HG03571 (cell line): ENCODE measurements around the gene ARFIP1.

ENCODE experiments used
- ATAC-seq: cut with Tn5 transposase; IDR thresholded peaks from one replicate; pipeline ENCODE4 v1.9.1; 2021; ENCODE audit not compliant: unreplicated experiment

The ARFIP1 gene

DNA sequence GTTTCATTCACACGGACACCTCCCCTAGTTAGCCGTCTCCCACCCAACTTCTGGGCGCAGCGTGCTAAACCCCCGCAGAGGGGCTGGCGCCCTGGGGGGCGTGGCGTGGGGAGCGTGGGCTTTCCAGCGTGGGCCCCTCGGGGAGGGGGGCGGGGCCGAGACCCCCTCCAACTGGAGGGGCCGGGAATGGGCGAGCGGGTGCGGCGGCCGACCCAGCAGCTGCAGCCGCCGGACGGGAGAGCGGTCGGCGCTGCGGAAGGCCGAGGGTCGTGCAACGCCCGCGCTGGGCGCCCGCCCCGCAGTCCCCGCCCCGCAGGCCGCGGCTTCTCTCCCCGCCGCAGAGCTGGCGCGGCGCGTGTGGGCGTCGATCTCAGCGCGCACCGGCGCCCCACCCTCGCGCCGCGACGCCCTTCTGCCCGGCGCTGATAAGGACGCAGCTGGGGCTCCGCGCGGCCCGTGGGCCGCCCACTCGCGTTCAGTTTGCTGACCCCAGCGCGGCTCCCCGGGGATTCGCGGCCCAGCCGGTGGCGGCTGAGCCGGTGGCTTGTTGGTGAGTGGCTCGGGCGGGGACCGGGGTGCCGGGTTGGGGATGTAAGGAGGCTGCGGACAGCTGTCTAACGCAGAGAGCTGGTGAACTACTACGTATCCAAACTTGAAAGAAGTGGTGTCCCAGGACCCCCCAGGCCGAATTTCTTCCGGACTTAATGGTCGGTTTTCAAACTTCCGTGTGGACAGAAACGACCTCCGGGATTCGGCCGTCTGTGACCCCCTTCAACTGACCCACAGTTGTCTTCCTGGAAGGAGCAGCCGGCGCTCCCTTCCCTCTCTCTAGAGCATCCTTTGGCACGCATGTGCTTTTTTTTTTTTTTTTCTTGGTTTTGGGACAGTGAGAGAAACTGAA, 157.8 kb downstream of the ARFIP1 start:
- ATAC-seq, result no peak

DNA sequence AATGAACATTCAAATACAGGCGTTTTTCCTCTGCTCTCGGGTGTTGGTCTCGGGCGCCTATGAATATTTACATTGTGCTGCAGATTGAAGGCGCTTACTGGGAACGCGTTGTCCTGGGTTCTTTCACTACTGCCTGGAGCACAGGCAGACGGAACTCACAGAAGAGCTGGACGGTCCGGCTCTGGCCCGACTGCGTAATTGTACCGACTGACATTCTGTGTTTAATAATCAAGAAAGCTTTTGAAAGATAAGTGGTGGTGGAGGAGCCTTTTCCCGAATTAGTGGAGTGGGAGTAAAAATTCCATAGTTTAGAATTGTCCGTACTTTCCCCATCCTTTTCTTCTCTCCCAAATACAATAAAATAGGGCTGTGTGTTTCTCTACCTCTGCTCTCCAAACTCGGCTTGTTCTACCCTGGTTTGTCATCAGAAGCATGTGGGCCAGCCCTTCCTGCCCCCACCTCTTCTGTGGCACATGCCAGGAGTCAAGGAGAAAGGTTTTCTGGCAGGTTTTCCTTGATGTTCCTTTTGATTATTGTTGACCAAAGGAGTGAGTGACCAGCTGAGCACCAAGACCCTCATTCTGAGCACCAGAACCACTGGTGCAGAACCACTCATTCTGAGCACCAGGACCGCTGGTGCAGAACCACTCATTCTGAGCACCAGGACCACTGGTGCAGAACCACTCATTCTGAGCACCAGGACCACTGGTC, 158.6 kb downstream of the ARFIP1 start:
- ATAC-seq, result no peak

DNA sequence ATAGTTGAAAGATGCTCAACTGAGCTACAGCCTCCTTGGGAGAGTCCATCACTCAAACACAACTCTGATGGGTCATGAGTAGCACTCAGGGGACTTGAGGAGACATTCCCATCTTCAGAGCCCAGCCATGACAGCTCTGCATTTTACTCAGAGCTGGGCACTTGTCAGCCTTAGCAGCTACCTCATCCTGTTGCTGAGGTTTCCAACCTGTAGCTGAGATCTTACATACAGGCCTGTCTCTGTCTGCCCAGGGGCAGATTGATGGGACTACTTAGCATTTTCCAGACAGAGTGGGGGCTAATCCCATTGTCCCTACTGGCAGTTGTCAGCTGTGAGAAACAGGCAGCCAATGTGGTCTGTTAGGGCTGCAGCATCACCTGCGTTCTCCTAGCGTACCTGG, 159.9 kb downstream of the ARFIP1 start:
- no peak for ATAC-seq

DNA sequence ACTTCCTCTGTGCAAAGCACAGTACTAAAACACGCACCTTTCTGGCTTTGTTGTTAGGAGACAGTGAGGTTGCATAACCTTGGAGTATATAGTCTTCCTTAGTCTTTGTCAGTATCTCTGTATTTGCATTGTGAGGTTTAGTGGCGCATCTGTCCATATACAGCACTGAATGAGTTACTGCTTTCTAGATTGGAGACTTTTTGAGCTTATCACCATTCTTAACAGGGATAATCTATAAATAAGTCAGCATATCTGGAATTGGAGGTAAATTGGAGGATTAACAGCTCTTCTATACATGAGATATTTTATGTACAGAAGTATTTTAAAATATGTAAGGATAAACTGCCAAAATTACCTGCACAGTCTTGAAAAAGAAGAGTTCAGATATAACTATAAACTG, 160.7 kb downstream of the ARFIP1 start:
- ATAC-seq, result no peak

DNA sequence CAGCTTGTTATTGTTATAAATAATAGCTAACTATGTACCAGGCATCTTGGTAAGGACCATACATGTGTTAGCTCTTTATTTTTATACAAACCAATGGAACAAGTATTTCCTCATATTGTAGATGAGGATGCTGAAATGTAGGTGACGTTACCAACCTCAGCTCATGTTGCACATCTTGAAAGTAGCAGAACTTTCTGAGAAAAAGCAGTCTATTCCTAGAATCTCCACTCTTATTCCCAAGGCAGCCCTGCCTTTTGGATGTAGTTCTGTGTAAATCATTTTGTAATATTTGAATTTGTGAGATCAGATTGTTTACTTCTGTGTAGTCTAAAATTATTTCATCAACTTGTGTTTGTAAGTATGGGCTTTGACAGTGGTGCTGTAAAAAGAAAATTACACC, 161.7 kb downstream of the ARFIP1 start:
- no peak for ATAC-seq

- ATAC-seq, result no peak
Measured at GRCh38 chr4:152942346-152942745, 162.6 kb downstream of the ARFIP1 start.

DNA sequence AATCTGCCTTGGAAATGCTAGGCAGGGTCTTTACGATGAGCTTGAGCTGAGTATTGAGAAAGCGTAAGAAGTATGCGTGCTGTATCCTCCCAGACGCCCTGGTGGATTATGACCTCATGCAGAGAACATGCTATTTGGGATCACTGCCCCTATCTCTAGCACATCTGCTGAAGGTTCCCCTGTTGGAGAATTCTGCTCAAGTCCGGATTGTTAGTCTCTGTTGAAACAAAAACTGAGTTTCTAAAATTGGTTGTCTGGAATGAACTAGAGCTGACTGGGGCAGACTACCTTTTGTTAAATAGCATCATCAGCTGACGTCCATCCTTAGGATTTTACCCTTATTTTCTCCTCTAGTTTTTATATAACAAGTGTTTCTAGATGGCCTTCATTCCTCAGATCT, 163.9 kb downstream of the ARFIP1 start:
- ATAC-seq, result no peak

- ATAC-seq, result no peak
Measured at GRCh38 chr4:152944666-152945320, 165.0 kb downstream of the ARFIP1 start.

DNA sequence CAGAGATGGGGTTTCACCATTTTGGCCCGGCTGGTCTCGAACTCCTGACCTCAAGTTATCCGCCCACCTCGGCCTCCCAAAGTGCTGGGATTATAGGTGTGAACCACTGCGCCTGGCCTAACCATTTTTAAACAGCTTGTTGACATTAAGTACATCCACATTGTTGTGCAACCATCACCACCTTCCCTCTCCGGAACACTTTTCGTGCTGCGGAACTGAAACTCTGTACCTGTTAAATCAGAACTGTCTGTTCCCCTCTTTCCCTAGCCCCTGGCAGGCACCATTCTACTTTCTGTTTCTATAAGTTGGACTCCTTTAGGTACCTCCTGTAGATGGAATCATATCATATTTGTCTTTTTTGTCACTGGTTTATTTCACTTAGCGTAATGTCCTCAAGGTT, 165.9 kb downstream of the ARFIP1 start:
- no peak for ATAC-seq

- ATAC-seq, result no peak
Measured at GRCh38 chr4:152946446-152946845, 166.7 kb downstream of the ARFIP1 start.

DNA sequence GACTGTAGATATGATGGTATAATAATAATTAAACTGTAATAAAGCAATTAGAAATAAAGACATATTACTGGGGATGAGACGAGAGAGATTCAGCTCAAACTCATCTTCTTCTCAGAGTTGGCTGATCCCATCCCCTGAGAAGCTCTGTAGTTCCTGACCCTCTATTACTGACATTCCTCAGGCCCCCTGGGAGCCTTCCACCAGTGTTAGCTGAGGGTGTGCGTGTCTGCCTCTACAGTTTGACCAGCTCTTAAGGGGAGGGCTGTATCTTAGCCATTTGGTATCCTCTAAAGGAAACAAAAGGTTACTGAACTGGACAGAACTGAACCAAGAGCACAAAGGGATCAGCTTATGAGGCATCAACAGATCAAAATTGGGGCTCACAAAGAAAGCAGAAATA, 167.6 kb downstream of the ARFIP1 start:
- no peak for ATAC-seq

DNA sequence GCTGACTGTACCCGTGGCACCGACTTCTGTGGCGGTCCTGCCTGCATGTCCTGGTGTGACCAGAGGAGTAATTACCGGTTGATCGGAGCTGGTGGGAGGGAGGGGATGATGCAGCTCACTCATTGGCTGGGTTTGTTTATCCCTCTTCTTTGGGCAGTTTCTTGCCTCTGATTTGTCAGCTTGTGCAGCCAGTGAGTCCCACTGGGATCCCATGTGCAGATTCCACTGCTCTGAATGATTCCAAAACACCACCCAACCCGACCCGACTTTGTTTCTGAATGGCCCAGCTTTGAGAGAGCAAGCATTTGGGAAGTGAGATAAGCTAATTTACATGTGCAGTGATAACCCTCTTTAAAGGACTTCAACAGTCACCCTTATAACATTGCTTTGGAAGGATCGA, 170.2 kb downstream of the ARFIP1 start:
- no peak for ATAC-seq

- no peak for ATAC-seq
Measured at GRCh38 chr4:152950402-152951274, 170.9 kb downstream of the ARFIP1 start.

DNA sequence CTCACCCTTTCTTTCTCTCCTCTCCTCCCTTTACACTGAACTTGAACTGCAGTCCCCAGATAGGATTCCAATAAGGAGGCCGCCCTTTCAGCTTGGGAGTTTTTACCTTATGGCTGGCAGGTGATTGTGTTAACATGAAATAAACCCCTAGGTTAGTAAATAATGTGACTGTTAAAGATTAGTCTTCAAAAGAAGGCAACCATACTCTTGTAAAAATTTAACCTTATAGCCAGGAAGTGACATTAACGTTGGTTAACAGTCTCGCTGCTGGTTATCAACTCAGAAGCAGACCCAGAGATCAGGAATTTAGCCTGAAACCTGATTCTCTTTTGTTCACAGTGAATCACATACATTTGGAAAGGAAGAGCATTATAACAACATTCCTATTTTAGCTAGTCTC, 171.6 kb downstream of the ARFIP1 start:
- no peak for ATAC-seq

GRCh38 chr4:152953514-152953913, 173.8 kb downstream of the ARFIP1 start:
- no peak for ATAC-seq

- no peak for ATAC-seq
Measured at GRCh38 chr4:152954741-152955140, 175.0 kb downstream of the ARFIP1 start.

- ATAC-seq, result no peak
Measured at GRCh38 chr4:152956147-152956546, 176.4 kb downstream of the ARFIP1 start.

DNA sequence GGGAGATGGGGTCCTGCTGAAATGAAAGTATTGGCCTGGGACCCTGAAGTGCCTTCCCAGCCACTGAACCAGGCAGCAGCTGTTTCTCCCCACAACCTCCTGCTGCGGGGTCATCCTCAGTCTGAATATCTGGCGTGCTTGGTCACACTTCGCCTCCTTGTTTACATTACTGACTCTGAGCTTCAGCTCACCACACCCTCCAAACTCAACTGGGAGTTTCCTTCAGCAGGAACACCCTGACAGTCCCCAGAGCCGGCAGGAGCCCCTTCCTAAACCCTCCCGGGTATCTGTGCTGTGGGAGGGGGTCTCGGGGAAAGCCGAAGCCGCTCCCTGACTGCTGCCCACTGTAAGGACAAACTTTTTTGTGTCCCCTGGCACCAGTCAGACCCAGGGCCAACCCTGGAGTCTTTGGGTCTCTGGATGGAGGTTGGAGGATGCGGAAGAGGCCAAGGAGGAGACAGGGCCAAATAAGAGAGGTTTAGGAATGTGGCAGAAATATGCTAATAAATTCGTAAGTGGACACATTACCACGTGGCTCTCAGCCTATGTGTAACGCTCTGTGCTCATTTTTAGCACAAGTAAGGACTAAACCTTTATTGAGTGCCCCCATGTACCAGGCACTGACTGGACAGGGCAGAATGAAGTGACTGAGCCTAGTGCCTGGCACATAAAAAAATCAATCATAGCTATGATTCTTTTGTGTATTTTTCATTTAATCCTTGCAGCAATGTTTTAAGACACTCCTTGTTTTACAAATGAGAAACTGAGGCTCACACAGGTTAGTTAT, 177.1 kb downstream of the ARFIP1 start:
- no peak for ATAC-seq

DNA sequence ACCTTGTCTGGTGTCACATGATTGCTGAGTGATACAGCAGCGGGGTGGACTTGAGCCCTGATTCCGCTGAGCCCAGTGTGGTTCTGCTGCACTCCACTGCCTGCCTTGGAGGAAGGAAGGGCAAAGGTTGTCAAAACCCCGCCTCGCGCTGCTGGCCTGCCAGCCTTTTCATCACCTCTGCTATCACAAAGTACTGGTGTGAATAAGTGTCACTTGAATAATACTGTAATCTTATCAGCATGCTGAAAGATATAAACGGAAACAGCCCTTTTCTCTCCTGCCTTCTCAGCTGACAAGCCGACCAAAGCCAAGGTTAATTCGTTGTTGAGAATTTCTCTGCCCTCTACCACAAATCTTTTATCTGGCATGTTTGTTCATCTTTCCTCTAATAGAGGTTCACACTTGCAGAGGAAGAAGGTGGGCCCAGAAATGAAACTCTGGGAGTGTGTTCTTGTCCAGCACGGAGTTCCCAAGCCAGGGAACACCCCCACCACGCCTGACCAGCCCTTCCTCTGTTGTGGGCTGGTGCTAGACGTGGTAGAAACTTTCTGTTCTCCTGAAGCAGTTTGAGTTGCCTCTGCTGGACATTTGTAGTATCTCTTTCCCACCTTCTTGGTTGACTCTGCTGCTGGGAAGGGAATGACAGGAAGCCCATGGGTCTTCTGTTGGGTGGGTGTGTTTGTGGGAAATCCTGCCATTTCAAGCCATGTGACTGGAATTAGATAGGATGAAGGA, 177.8 kb downstream of the ARFIP1 start:
- ATAC-seq, result no peak
